ENCODE results near the gene GMDS.

GMDS gene

DNA sequence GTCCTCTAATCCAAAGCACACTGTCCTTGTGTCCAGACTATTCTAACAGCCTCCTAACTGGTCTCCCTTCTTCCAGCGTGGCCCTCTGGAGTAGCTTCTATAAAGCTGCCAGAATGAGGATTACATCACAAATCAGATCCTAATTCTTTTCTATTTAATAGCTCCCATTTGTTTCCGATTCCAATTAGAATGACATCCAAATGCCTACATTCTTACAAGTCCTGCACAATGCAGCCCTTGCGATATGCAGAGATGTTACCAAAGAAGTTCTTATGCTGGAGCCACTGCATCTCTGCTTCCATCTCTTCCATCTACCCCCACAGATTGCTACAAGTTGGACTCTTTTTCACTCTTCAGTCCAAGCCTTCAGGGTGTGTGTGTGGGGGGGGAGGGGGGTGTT lies 40.0 kb downstream of the GMDS start:
- no peak for DNase-seq (ENCODE audit: low spot score)

DNA sequence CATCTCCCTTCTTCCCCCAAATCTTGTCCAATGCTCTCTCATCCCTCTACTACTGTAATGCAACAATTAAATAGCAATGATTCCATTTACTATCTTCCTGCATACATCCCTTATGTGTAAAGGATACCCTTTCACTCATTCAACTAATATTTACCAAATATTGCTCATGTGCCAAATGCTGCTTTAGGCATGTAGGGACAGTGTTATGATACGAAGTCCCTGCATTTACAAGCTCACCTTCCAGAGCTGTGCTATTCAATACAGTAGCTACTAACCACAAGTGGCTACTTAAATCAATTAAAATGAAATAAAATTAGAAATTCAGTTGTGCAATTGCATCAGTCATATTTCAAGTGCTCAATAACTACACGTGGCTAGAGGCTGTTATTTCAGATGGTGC lies 41.1 kb downstream of the GMDS start:
- no peak for DNase-seq (ENCODE audit: low spot score)

DNA sequence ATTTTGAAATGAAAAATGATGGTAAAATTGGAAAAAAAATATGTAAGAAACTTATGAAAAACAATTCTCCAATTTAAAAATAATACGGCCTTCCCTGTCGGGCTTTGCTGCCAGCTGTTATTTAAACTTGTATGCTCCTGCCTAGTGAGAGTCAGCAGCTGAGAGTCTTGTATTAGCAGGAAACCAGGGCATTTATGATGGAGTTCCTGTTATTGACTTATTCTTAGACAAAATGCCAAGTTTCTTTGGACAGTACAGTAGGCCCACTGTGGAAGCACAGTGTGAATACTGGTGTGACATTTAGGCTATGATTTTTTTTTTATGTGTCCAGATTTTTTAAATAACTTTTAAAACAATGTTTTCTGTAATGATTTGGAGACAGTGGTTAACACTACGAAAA lies 42.1 kb downstream of the GMDS start:
- no peak for DNase-seq (ENCODE audit: low spot score)

DNA sequence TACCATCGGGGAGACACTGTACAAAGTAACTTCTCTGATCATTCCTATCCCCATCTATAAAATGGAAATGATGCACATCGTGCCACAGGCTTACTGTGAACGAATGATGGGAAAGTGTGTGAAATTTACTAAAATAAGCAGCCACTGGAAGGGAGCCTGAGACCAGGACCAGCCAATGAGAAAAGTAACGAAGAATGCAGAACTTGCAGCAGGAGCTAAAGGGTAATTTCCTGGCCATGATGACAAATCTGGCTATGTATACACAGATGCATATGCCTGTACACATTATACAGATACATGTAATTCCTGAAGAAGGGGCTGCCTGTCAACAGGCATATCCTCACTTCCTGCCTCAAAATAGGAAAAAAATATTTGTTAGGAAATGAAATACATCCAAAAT lies 47.4 kb downstream of the GMDS start:
- no peak for DNase-seq (ENCODE audit: low spot score)

DNA sequence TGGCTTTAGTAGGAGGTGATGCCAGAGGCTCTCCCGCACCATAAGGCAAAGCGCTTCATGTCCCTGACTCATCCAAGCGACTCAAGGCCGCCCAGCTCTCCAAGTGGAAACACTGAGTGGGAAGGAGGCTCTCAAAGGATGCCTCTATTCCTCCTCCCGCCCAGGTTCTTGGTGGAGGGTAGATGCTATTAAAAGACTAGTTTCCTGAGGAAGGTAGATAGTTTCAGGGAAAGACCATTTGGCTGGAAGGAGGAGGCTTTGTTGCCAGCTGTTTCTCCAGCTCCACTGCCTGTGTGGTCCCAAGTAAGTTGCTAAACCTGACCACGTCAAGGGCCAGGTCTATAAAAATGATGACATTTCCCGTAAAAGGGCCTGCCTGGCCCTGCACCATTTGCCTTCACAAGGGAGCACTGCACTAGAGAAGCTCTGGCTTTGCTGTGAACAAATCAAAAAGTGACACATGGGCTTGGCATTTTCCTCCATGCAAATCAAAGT lies 48.2 kb downstream of the GMDS start:
- no peak for DNase-seq (ENCODE audit: low spot score)

DNA sequence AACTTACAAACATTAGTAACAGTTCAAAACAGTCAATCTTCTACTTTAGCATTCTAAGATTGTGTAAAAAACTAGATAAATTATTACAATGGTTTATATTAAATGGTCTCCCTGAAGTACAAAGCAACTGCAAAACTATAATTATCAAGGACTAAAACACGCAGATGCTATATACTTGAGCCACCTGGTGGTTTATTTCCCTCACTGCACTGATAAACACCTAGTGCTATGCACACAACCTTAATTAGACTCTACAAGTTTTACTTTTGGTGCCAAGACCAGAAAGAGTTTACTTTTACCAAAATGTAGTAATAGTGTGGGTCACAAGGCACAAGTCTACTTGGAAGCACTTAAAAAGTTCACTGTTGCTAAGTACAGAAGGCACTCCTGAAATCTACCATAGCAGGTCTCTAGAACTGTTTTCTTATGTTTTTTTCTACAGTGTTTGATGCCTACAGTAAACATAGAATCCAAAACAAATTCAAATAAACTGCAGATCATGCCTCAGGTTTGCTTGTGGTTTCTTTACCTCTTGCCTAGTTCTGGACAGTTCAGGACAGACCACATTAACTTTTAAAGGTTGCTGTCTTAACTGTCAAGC lies 49.2 kb downstream of the GMDS start:
- peak; percentile 57 for DNase-seq (ENCODE audit: low spot score)

DNA sequence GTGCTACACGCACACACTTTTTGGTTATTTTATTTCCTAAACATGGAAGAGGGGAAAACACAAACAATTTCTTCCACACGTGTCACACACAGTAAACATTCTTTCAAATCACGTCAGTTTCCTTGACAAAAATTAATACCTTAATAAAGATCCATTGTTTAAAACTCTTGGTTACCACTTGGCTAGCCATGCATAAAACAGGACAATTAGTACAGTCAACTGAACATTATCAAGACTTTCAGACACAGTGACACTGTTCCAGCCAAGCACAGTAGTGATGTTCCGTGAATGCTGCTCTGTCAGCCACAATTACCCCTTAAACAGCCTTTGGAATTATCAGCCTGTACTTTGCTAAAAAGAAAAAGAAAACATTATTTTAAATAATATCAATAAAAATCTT lies 50.8 kb downstream of the GMDS start:
- DNase-seq (ENCODE audit: low spot score) = no peak

DNA sequence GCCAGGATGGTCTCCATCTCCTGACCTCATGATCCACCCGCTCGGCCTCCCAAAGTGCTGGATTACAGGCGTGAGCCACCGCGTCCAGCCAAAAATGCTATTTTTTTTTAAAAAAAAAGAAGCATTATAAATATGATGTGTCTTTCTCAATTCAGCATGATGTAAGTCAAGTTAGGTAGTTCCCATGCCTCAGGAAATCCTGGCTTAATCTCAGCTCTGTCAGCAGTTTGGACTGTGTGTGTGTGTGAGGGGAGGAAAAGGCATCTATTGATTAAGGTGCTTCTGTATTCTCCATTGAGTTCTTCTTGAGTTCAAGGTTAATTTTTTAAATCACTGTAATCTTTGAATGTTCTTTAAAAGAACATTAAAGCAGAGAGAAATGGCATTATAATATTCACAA lies 51.5 kb downstream of the GMDS start:
- no peak for DNase-seq (ENCODE audit: low spot score)

DNA sequence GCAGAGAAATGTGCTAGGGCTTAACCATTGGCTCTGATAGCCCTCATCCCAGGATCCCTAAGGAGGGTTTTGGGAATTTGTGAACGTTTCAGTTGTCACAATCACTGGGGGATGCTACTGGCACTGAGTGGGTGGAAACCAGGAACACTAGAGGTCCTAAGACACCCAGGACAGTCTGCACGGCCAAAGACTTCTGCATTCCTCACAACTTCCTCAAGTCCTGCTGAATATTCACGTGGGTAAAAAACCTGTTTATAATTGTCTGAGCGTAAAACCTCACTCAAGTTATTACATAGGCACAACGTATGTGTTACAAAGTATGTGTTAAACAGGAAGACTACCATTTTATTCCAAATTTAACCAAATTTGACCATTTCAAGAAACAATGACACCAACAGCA lies 52.4 kb downstream of the GMDS start:
- no peak for DNase-seq (ENCODE audit: low spot score)

DNA sequence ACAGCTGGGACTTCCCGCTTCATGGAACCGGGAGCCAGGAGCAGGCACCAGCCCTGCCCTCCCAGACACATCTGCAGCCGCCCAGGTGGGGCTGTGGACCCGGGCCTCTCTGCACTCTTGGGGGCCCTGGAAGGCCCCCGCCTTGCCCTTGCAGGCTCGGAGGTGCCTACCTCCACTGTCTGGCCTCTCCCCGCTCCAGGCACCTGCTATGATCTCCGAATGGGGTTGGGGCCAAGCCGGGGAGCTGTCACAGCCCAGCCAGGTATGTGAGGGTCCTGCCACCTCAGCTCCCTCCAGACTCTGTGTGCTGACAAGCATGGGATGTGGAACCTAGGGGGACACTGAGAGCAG lies 54.0 kb downstream of the GMDS start:
- no peak for DNase-seq (ENCODE audit: low spot score)

DNA sequence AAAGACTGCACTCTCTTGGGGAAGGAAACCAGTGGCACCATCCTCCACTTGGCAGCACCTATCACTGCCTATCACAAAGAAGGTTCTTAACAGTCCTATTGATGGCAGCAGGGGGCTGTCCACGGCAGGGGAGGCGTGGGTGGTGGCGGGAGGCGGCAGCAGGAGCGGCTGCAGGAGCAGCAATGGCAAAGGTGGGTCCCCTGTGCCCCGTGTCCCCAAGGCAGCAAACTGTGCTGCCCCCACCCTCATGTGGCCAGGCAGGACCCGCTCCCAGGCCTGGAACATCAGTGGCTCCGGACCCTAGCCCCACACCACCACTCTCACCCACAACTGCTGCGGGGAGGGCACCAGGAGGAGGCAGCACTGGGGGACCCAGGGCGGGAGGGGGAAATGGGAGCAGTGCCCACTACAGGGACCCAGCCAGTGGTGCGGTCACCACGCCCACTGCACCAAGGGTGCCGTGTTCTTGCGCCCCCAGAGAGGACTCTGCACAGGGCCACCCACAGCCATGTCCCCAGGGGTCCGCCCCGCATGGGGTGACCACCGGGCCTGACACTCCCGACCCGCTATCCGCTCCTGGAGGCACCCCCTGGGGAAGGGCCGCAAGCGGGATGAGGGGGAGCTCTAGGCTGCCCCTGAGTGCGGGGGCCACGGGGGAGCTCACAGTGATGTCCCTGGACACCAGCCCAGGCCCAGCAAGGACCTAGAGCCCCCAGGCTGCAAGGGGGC lies 54.6 kb downstream of the GMDS start:
- no peak for DNase-seq (ENCODE audit: low spot score)

DNA sequence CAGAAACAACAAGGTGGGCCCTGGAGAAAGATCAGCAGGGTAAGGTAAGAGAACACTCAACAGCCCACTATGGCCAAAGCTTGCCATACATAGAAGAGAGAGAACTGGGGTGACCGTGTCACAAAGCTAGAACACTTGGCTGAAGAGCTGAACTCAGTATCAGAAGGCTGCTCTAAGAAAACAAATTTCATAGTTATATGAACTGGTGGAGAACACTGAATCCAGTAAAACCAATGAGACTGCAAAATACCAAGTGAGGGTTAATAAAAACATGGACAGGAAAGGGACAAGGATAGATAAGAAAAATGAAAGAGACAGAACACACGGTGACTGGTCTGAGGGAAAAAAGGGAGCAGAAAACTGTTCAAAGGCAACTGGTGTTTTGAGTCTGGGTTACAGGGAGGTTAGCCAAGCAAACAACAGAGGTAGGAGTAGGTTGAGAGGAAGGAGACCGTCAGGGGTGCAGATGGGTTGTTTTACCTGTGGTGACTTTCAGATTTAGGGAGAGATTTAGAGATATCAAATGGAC lies 56.5 kb downstream of the GMDS start:
- DNase-seq (ENCODE audit: low spot score) = no peak

DNA sequence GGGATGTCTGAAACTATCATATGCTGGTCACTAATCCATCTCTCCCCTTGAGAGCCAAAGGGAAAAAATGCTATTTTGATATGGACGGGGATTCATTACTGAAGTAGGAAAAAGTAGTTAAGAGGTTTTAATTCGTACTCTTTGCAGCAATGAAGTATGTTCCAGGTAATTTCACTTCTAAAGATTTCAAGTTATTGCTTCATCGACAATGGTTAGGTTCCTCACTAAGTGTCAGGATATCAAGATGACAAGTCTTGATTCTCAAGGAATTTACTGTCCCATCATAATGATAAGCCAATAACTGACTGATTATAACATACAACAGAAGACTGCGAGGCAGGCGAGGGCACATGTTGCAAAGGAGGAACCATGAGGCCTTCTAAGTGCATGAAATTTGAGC lies 57.0 kb downstream of the GMDS start:
- DNase-seq (ENCODE audit: low spot score) = no peak

DNA sequence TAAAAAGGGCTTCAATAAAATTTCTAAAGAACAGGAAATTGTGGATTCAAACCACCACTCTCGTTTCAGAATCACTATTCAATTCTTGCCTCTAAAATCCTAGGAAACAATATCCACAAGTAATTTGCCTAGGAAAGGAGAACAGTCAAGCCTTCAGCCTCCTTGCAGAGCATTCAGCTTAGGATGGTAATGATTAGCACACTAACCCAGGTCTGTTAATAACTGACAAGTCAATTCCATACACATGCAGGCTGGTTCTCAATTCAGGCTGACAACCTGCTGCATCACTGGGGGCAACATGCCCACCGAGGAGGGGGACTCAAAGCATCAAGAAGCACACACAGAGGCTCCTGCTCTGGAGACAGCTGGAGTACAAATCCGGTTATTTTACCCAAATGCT lies 57.6 kb downstream of the GMDS start:
- DNase-seq (ENCODE audit: low spot score) = no peak

DNA sequence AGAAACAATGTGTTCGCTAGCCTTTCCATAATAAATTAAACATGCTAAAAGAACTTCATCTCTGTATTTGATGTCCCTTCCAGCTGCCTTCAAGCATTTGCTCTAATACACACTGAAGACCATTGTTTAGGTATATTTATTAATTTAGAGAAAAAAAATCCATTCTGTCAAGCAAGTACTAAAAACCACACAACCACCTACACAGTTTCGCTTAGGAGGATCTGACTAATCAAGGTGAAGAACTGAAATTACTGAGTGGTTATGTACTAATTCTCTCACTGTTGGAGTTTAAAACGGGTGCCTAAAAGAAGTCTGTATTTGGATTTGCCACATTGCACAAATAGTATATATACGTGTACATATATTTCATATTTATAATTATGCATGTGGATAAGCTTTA lies 58.9 kb downstream of the GMDS start:
- DNase-seq (ENCODE audit: low spot score) = no peak

DNA sequence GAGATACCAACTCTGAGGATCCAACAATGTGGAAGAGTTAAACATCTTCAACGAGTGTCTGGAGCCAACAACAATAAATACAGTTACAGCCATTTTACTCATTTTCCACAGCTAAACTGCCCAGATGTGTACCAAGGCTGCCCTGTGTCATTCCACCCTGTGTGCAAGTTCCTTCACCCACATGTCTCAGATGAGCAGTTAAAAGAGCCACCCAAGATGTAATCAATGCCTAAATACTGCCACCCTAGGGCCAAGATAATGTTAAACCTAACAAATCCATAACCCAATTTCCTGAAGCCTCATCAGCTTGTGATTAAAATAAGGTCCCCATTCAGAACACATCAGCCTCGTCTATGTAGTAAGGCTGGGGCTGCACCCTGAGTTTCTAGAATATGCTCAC lies 59.9 kb downstream of the GMDS start:
- no peak for DNase-seq (ENCODE audit: low spot score)

DNA sequence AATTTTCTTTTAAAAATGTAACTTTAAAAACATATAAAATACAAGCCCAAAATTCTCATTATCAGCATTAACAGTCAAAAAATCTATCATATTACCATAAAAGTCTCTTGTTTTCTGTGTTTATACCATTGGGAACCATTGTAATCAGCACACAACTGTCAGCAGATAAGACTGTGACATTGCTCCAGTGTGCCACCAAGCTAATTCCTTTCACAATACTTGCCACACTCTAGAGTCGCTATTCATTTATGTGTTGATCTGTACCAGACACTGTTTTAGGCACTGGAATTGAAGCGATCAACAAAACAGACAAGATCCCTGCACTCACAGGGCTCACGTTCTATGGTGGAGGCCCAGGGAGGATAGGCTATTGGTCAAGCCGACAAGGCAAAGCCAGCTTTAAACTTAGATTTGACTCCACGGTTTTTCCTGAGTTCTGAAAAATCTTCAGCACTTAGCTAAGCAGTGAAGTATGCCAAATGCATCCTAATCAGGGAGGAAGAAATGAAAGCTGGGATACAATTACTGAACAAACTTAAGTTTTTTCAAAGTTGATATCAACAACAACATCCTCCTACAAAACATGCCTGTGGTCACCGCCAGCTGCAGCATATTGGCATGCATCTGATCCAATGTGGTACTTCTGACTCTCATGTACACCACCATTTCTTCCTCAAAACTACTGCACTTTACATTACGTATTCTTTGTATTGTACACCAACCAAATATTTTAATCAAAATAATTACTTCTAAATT lies 60.5 kb downstream of the GMDS start:
- DNase-seq (ENCODE audit: low spot score) = no peak

DNA sequence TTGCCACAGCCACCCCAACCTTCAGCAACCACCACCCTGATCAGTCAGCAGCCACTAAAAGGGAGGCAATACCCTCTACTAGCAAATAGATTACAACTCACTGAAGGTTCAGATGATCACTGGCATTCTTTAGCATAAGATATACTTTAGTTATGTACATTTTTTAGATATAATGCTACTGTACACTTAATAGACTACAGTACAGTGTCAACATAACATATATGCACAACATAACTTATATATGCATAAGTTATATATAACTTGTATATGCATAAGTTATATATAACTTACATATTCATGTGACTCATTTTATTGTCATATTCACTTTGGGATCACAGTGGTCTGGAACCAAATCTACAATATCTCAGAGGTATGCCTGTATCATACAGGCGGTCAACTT lies 61.7 kb downstream of the GMDS start:
- no peak for DNase-seq (ENCODE audit: low spot score)

DNA sequence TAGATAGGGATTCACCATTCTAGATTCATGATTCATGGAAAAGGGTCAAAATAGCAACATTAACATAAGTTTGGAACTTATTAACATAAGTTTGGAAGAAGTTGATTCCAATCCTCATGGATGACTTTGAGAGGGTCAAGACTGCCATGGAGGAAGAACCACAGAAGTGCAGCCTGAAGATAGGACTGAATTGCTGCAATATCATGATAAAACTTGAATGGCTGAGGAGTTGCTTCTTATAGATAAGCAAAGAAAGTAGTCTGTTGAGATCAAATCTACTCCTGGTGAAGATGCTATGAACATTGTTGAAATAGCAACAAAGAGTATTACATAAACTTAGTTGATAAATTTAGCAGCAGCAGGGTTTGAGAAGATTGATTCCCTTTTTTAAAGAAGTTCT lies 62.2 kb downstream of the GMDS start:
- no peak for DNase-seq (ENCODE audit: low spot score)

DNA sequence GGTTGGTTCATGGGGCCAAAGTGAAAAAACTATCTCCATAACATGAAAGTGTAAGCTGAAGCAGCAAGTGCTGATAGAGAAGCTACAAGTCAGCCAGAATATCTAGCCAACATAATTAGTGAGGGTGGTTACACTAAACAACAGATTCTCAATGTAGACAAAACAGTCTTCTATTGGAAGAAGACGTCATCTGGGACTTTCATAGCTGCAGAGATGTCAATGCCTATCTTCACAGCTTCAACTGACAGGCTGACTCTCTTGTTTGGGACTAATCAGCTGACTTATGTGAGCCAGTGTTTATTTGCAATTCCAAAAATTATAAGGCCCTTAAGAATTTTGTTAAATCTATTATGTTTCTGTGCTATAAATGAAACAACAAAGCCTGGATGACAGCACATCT lies 63.2 kb downstream of the GMDS start:
- no peak for DNase-seq (ENCODE audit: low spot score)

DNA sequence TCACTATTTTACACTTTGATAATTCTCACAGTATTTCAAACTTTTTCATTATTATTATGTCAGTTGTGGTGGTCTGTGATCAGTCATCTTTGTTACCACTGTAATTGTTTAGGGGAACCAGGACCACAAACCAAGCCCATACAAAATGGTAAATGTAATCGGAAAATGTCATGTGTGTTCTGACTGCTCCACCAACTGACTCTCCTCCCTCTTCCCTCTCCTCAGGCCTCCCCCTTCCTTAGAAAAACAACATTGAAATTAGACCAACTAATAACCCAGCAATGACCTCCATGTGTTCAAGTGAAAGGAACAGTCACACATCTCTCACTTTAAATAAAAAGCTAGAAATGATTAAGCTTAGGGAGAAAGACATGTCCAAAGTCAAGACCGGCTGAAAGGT lies 63.8 kb downstream of the GMDS start:
- DNase-seq (ENCODE audit: low spot score) = no peak

DNA sequence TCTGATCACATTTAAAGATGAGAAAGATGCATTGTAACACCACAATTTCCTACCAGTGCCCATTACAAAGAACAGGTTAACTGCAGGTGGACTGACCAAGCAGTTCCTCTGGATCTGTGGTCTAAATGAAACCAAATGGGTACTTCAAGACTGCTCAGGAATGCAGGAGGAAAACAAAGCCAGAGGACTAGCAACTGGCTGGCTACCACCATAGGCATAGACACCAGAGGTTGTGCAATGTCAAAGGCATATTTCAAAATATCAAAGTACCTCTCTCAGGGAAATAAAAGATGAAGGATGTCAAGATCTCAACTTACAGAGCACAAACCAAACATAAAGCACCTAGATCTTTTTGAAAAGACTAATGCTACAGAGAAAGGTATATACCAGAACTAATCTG lies 65.5 kb downstream of the GMDS start:
- no peak for DNase-seq (ENCODE audit: low spot score)

DNA sequence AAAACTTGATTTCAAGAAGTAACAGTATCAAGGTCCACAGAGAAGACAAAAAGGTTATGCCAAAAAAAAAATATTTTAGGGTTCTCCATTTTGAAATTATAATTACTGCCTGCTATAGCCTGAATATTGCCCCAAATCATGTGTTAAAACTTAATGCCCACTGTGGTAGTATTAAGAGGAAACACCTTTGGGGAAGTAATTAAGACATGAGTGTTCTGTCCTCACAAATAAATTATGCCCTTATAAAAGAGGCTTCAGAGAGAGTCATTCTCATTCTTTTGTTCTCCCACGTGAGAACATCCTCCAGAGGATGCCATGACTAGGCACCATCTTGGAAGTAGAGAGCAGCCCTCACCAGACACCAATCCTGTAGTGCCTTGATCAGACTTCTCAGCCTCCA lies 66.2 kb downstream of the GMDS start:
- no peak for DNase-seq (ENCODE audit: low spot score)
